Smooth muscle cell (in vitro differentiated cells): Measurements from ENCODE around the gene STK17A. TPM values are rescaled to one million over a fixed set of nuclear protein-coding genes. Genes with fewer than 3 reads are reported as not detected.
A peak's percentile ranks its signal among the peaks of the same experiment; 100 is the strongest.

ENCODE experiments used
- DNase-seq: peaks from one replicate; lab custom pipeline; 2025; ENCODE audit not compliant: unreplicated experiment; lab: John Stamatoyannopoulos, UW
- H2AFZ ChIP-seq: fragments of 200-600 bp; sonication (generic); 2 replicates; pipeline ENCODE4 v1.6.0; 2016; ENCODE audit warnings: antibody characterized with exemption, low read depth, mild to moderate bottlenecking
- H3F3A ChIP-seq: fragments of 200-600 bp; sonication (generic); 2 replicates; pipeline ENCODE4 v1.6.0; 2017; ENCODE audit warnings: antibody characterized with exemption, low read depth
- H3K27ac ChIP-seq: fragments of 200-600 bp; sonication (generic); 2 replicates; pipeline ENCODE4 v1.5.1; 2016; ENCODE audit warnings: low read depth, mild to moderate bottlenecking
- H3K27me3 ChIP-seq: fragments of 200-600 bp; sonication (generic); 2 replicates; pipeline ENCODE4 v1.6.1; 2016; ENCODE audit warnings: low read depth, mild to moderate bottlenecking
- H3K36me3 ChIP-seq: fragments of 200-600 bp; sonication (generic); 2 replicates; pipeline ENCODE4 v1.5.1; 2016; ENCODE audit warnings: low read depth
- H3K4me1 ChIP-seq: fragments of 200-600 bp; sonication (generic); 2 replicates; pipeline ENCODE4 v1.5.1; 2016; ENCODE audit warnings: low read depth
- H3K4me2 ChIP-seq: fragments of 200-600 bp; sonication (generic); 2 replicates; pipeline ENCODE4 v1.6.0; 2016; ENCODE audit warnings: mild to moderate bottlenecking
- H3K4me3 ChIP-seq: fragments of 200-600 bp; sonication (generic); 2 replicates; pipeline ENCODE4 v1.5.1; 2016; ENCODE audit warnings: mild to moderate bottlenecking
- H3K79me2 ChIP-seq: fragments of 200-600 bp; sonication (generic); 2 replicates; pipeline ENCODE4 v1.6.0; 2016; ENCODE audit warnings: low read depth, mild to moderate bottlenecking
- H3K9ac ChIP-seq: fragments of 200-600 bp; sonication (generic); 2 replicates; pipeline ENCODE4 v1.6.0; 2016; ENCODE audit warnings: low read depth
- H3K9me3 ChIP-seq: fragments of 200-600 bp; sonication (generic); replicated peaks from 2 replicates; pipeline ENCODE4 v1.5.1; 2016; ENCODE audit warnings: low read depth
- H4K20me1 ChIP-seq: fragments of 200-600 bp; sonication (generic); 2 replicates; pipeline ENCODE4 v1.6.0; 2016; ENCODE audit warnings: low read depth
- CTCF ChIP-seq: fragments of 200-600 bp; sonication (generic); IDR thresholded peaks from 2 replicates; pipeline ENCODE4 v1.5.1; 2017; ENCODE audit warnings: borderline replicate concordance, mild to moderate bottlenecking, antibody characterized with exemption; ENCODE audit not compliant: insufficient read depth, poor library complexity, severe bottlenecking
- WGBS: methylation state at CpG from one replicate; pipeline ENCODE4 v1.1.7; 2016; ENCODE audit warnings: low lambda C conversion rate; 5-methylcytosine and 5-hydroxymethylcytosine counted together
- polyA plus RNA-seq: library from polyadenylated mRNA; unstranded; fragments of >200 nt; fragmentation: Nextera tagmentation; extraction: Ambion mirVana; gene quantifications from 2 replicates; pipeline ENCODE4 v1.2.1, GENCODE V29; 2016
- total RNA-seq: library from RNA; depleted of rRNA; stranded (reverse); fragments of >200 nt; gene quantifications from 2 replicates; pipeline ENCODE4 v1.2.3, GENCODE V29; 2014

Gene STK17A
- total and polyA plus RNA-seq, 2 experiments from 2014 or later = 21.0 to 28.2 TPM

DNA sequence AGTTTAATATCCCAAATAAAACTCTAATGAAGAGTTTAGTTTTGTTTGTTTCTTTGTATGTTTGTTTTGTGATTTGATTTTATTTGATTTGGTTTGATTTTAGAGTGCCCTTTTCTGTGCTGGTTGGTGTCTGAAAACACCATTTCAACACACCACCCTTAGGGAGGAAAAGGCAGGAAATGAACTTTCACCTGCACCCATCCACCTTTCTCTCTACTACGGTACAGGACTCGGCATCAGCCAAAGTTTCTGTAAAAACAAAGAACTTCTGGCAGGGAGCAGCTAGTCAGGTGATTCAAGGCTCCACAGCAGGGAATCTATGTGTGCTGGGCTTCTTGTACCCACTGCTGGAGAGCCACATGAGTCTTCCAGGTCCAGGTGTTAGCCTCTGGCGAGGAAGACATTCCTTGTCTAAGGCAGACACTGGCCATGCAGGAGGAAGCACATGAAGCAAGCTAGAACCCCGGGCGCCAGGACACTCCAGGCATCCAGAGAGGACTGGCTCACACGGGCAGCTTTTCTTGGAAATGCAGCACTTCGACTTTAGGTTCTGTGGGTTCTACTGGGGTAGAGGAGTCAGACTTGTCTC is 22.1 kb upstream of the STK17A start:
- Histone ChIP-seq H3K4me3 (no peak overlapping the region), H3K27me3 (no peaks in the 10 kb centered on the region), H3K9me3 (no peaks in the 10 kb centered on the region), H3K79me2 (no peaks in the 10 kb centered on the region), H3K4me2 (no peak overlapping the region), H3K4me1 (no peaks in the 10 kb centered on the region), H4K20me1 (no peaks in the 10 kb centered on the region), H3K36me3 (no peaks in the 10 kb centered on the region), H3K27ac (no peak overlapping the region), H2AFZ (no peak overlapping the region), H3K9ac (no peak overlapping the region), H3F3A (no peaks in the 10 kb centered on the region)
- DNase-seq = no peak
- 93% methylated on average over 7 of the region's 7 CpGs for WGBS
- TF ChIP-seq CTCF = no peak

- Histone ChIP-seq H3K36me3 (no peaks in the 10 kb centered on the region), H4K20me1 (no peaks in the 10 kb centered on the region), H3K79me2 (no peaks in the 10 kb centered on the region), H3K4me3 (no peak overlapping the region), H3K27me3 (no peaks in the 10 kb centered on the region), H3K9ac (no peak overlapping the region), H3F3A (no peaks in the 10 kb centered on the region), H3K9me3 (no peaks in the 10 kb centered on the region), H3K4me1 (no peaks in the 10 kb centered on the region), H3K27ac (no peak overlapping the region), H2AFZ (no peak overlapping the region), H3K4me2 (no peak overlapping the region)
- WGBS = 98% methylated on average over 3 of the region's 3 CpGs
- TF ChIP-seq CTCF = no peak
- no peak for DNase-seq
These were observed 20.5 kb upstream of the STK17A start for GRCh38 chr7:43562383-43562782.

DNA sequence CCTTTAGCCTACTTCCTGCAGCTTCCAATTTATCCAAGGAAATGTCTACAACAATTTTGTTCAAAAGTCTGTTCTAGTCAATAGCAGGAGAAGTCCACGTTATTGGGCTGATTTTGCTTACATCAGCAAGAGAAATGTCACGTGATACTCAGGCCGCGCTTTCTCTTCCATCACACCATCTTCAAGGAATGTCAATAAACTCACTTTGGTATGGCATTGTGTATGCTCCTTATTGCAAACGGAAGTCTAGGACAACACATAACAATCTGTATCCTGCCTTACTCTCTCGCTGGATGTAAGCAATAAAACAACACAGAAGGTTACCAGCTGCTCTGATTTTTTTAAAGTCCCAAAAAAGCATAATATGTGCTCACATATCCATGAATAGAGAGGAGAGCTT is 17.1 kb upstream of the STK17A start:
- no peak overlapping the region for H3K4me3 ChIP-seq
- H3K36me3 ChIP-seq = no peaks in the 10 kb centered on the region
- peaks cover 4% of the 10 kb centered on the region for H3F3A ChIP-seq
- no peak overlapping the region for H3K9ac ChIP-seq
- H2AFZ ChIP-seq = no peak overlapping the region
- no peak for TF ChIP-seq CTCF
- no peak overlapping the region for H3K4me2 ChIP-seq
- no peaks in the 10 kb centered on the region for H4K20me1 ChIP-seq
- no peak for DNase-seq
- 87% methylated on average over 6 of the region's 6 CpGs for WGBS
- no peaks in the 10 kb centered on the region for H3K9me3 ChIP-seq
- H3K27ac ChIP-seq = no peak overlapping the region
- no peaks in the 10 kb centered on the region for H3K79me2 ChIP-seq
- H3K4me1 ChIP-seq = peaks cover 3% of the 10 kb centered on the region
- no peaks in the 10 kb centered on the region for H3K27me3 ChIP-seq

- H2AFZ ChIP-seq = no peak overlapping the region
- H3K4me2 ChIP-seq = peak overlapping the region; percentile 18
- H3K27me3 ChIP-seq = no peaks in the 10 kb centered on the region
- no peaks in the 10 kb centered on the region for H3K9me3 ChIP-seq
- H4K20me1 ChIP-seq = no peaks in the 10 kb centered on the region
- H3F3A ChIP-seq = peaks cover 4% of the 10 kb centered on the region
- peak overlapping the region; percentile 95 for H3K27ac ChIP-seq
- TF ChIP-seq CTCF = no peak
- H3K36me3 ChIP-seq = no peaks in the 10 kb centered on the region
- DNase-seq = no peak
- H3K79me2 ChIP-seq = no peaks in the 10 kb centered on the region
- H3K4me3 ChIP-seq = no peak overlapping the region
- peaks cover 3% of the 10 kb centered on the region for H3K4me1 ChIP-seq
- WGBS = 78% methylated on average over 6 of the region's 6 CpGs
- H3K9ac ChIP-seq = peak overlapping the region; percentile 9
These were observed 14.4 kb upstream of the STK17A start for GRCh38 chr7:43568529-43568928.
